ENCODE results near the gene CFAP99. TPM values are rescaled to one million over a fixed set of nuclear protein-coding genes. Genes with fewer than 3 reads are reported as not detected.
A peak's percentile ranks its signal among the peaks of the same experiment; 100 is the strongest.

Gene CFAP99
- total and polyA plus RNA-seq, 2 donors from 2014 or later, result 1.5 to 1.7 TPM

DNA sequence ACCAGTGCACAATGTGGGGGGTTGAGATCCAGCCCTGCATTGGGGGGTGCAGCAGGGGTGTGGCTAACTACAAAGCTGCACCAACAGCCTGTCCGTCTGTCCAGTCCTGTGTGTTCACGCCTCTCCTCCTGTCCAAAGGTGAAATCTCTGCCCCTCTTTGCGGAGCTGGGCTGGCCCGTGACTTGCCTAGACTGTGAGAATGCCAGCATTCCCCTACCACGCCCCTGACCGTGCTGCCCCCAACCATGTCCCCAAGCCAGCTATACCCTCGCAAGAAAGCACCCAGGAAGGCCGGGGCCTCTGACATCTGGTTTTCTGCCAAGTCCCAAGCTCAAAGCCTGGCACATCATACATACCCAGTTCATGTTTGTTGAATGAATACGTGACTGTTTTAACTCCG lies 19.5 kb upstream of the CFAP99 start:
- no peak overlapping the region for H3K9ac ChIP-seq (ENCODE audit: low read length in 3 of 3)
- no peak overlapping the region for H3K27ac ChIP-seq (ENCODE audit: low read depth in 2 of 2, low read length in 2 of 2)
- TF ChIP-seq CTCF (IDR thresholded peaks at IDR 0.05; ENCODE audit: borderline replicate concordance, extremely low read depth, insufficient read depth), result no peak
- no peaks in the 10 kb centered on the region for H3K36me3 ChIP-seq (ENCODE audit: control insufficient read depth in 2 of 3, insufficient read depth in 3 of 3, low read length in 3 of 3)
- peaks cover 0 to 9% (median 0%) of the 10 kb centered on the region in 3 donors for H3K4me1 ChIP-seq (ENCODE audit: control insufficient read depth in 2 of 3, insufficient read depth in 2 of 3, low read depth in 1 of 3, low read length in 3 of 3)
- H3K27me3 ChIP-seq (ENCODE audit: control insufficient read depth, insufficient read depth, low read length), result no peaks in the 10 kb centered on the region
- intact Hi-C loops (cut with DNase I), result no loop called here
- no peak for FAIRE-seq
- peak in 1 of 5 donors; percentile 34 for DNase-seq
- no peaks in the 10 kb centered on the region for H3K9me3 ChIP-seq (ENCODE audit: control insufficient read depth in 2 of 3, insufficient read depth in 1 of 3, low read length in 3 of 3)
- no peak overlapping the region for H3K4me3 ChIP-seq (ENCODE audit: low read length in 3 of 3)

DNA sequence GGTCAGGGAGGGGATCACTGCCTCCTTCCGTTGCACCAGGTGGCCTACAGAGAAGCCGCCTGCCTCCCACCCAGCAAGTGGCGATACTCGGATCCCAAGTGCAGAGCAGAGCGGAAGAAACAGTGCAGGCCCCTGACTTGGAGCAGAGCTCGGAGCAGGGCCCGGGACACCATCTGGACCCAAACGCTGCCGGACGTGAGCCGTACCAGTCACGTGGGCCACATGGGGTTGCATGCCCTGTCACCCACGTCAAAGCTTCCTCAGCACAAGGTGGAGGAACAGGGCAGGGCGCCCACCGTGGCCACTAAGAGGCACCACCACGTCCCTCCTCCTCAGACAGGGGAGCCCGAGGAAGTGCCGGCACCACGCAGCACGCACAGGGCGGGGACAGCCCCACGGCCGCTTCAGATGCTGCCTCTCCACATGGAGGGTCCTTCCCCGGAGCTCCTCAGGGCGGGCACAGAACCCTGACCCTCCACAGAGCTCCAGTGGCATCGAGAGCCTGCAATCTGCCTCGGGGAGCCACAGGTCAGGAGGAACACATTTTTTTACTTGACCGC lies 19.0 kb upstream of the CFAP99 start:
- intact Hi-C loops (cut with DNase I), result no loop called here
- H3K36me3 ChIP-seq (ENCODE audit: control insufficient read depth in 2 of 3, insufficient read depth in 3 of 3, low read length in 3 of 3), result no peaks in the 10 kb centered on the region
- H3K9ac ChIP-seq (ENCODE audit: low read length in 3 of 3), result no peak overlapping the region
- no peak overlapping the region for H3K4me3 ChIP-seq (ENCODE audit: low read length in 3 of 3)
- H3K9me3 ChIP-seq (ENCODE audit: control insufficient read depth in 2 of 3, insufficient read depth in 1 of 3, low read length in 3 of 3), result no peaks in the 10 kb centered on the region
- H3K27ac ChIP-seq (ENCODE audit: low read depth in 2 of 2, low read length in 2 of 2), result no peak overlapping the region
- no peak for DNase-seq
- peaks cover 0 to 9% (median 0%) of the 10 kb centered on the region in 3 donors for H3K4me1 ChIP-seq (ENCODE audit: control insufficient read depth in 2 of 3, insufficient read depth in 2 of 3, low read depth in 1 of 3, low read length in 3 of 3)
- no peaks in the 10 kb centered on the region for H3K27me3 ChIP-seq (ENCODE audit: control insufficient read depth, insufficient read depth, low read length)
- no peak for TF ChIP-seq CTCF (IDR thresholded peaks at IDR 0.05; ENCODE audit: borderline replicate concordance, extremely low read depth, insufficient read depth)
- FAIRE-seq, result no peak

DNA sequence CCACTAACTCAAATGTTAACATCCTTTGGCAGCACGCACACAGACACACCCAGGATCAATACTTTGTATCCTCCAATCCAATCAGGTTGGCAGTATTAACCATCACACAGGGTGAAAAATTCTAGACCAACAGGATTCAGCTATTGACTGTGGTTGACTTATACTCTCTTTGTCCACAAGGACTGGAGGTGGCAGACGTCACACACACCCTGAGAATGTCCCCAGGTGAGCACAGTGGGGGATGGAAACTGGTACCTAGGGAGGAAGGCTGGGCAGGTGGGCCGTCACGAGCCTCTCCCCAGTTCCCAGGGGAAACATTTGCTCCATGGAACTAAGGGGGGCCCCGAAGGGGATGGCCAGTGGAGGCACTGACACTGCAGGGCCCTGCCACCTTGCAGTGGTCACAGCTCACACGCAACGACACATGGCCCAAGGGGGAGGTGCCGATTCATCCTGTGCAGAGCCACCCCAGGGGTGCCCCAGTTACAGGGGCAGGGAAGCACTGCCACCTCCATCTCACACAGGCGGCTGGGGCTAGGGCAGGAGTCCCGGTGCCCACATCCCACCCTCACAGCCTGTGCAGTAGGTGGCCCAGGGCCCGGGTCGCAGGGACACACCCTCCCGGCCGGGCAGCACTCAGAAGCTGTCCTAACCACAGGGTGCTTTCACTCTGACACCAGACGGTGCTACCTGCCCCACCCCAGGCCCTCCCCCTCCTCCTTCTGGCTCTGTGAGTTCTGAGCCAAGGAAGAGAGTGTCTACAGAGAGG lies 17.7 kb upstream of the CFAP99 start:
- Histone ChIP-seq H3K4me1 (ENCODE audit: control insufficient read depth in 2 of 3, insufficient read depth in 2 of 3, low read depth in 1 of 3, low read length in 3 of 3) (peaks cover 0 to 9% (median 0%) of the 10 kb centered on the region in 3 donors), H3K9ac (ENCODE audit: low read length in 3 of 3) (no peak overlapping the region), H3K27me3 (ENCODE audit: control insufficient read depth, insufficient read depth, low read length) (no peaks in the 10 kb centered on the region), H3K4me3 (ENCODE audit: low read length in 3 of 3) (no peak overlapping the region), H3K36me3 (ENCODE audit: control insufficient read depth in 2 of 3, insufficient read depth in 3 of 3, low read length in 3 of 3) (no peaks in the 10 kb centered on the region), H3K27ac (ENCODE audit: low read depth in 2 of 2, low read length in 2 of 2) (no peak overlapping the region), H3K9me3 (ENCODE audit: control insufficient read depth in 2 of 3, insufficient read depth in 1 of 3, low read length in 3 of 3) (no peaks in the 10 kb centered on the region)
- DNase-seq (no peak), FAIRE-seq (no peak)
- intact Hi-C loops (cut with DNase I), result no loop called here
- no peak for TF ChIP-seq CTCF (IDR thresholded peaks at IDR 0.05; ENCODE audit: borderline replicate concordance, extremely low read depth, insufficient read depth)
